ENCODE results near the gene MERTK.

Gene MERTK

GRCh38 chr2:111986116-111986900 is 87.9 kb downstream of the MERTK start:
- H3K27me3 ChIP-seq (ENCODE audit: control insufficient read depth, low read length): 0 out of 2 replicates have a peak, but pooled peaks cover 2% of the 10 kb centered on the region
- no peak overlapping the region for H3K4me2 ChIP-seq (ENCODE audit: low read length)
- no peak overlapping the region for H3K4me3 ChIP-seq (ENCODE audit: low read length)
- H3F3A ChIP-seq (ENCODE audit: control insufficient read depth, insufficient read depth): no peaks in the 10 kb centered on the region
- no peaks in the 10 kb centered on the region for H3K4me1 ChIP-seq (ENCODE audit: control insufficient read depth, low read length)
- no peak overlapping the region for H3K27ac ChIP-seq (ENCODE audit: low read depth, low read length)
- no peaks in the 10 kb centered on the region for H3K79me2 ChIP-seq (ENCODE audit: control insufficient read depth, low read length)
- no peaks in the 10 kb centered on the region for H3K9me3 ChIP-seq (ENCODE audit: control insufficient read depth, insufficient read depth, low read length)
- no peaks in the 10 kb centered on the region for H4K20me1 ChIP-seq (ENCODE audit: control insufficient read depth, insufficient read depth, low read depth, low read length)
- no peaks in the 10 kb centered on the region for H3K9me2 ChIP-seq (replicated peaks; ENCODE audit: control insufficient read depth, low read length)
- no peak for TF ChIP-seq EZH2phosphoT487 (IDR thresholded peaks at IDR 0.05; ENCODE audit: borderline replicate concordance, low read length)
- TF ChIP-seq, protein P1, sequence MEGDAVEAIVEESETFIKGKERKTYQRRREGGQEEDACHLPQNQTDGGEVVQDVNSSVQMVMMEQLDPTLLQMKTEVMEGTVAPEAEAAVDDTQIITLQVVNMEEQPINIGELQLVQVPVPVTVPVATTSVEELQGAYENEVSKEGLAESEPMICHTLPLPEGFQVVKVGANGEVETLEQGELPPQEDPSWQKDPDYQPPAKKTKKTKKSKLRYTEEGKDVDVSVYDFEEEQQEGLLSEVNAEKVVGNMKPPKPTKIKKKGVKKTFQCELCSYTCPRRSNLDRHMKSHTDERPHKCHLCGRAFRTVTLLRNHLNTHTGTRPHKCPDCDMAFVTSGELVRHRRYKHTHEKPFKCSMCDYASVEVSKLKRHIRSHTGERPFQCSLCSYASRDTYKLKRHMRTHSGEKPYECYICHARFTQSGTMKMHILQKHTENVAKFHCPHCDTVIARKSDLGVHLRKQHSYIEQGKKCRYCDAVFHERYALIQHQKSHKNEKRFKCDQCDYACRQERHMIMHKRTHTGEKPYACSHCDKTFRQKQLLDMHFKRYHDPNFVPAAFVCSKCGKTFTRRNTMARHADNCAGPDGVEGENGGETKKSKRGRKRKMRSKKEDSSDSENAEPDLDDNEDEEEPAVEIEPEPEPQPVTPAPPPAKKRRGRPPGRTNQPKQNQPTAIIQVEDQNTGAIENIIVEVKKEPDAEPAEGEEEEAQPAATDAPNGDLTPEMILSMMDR (IDR thresholded peaks at IDR 0.05; ENCODE audit: low read depth, low read length, poor library complexity, severe bottlenecking): no peak
- H3K36me3 ChIP-seq (ENCODE audit: control insufficient read depth, low read length): no peaks in the 10 kb centered on the region

DNA sequence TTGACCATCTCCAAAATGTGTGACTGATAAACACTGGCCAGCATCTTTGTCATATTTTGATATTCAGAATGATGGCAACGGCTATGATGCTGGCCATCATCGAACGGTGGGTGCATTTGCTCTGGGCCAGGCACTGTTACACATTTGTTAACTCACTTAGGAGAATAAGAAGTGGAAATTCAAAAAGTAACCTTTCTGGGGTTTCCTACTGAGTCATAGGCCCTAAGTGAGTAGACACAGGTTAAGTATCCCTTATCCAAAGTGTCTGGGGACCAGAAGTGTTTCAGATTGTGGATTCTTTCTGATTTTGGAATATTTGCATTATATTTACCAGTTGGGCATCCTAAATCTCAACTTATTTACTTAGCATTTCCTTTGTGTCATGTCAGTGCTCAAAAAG is 92.0 kb downstream of the MERTK start:
- H3K9me3 ChIP-seq (ENCODE audit: control insufficient read depth, insufficient read depth, low read length): no peaks in the 10 kb centered on the region
- no peaks in the 10 kb centered on the region for H3F3A ChIP-seq (ENCODE audit: control insufficient read depth, insufficient read depth)
- H3K4me3 ChIP-seq (ENCODE audit: low read length): no peak overlapping the region
- H3K36me3 ChIP-seq (ENCODE audit: control insufficient read depth, low read length): no peaks in the 10 kb centered on the region
- H3K27ac ChIP-seq (ENCODE audit: low read depth, low read length): no peak overlapping the region
- H3K4me1 ChIP-seq (ENCODE audit: control insufficient read depth, low read length): no peaks in the 10 kb centered on the region
- TF ChIP-seq EZH2phosphoT487 (IDR thresholded peaks at IDR 0.05; ENCODE audit: borderline replicate concordance, low read length): no peak
- TF ChIP-seq, protein P1 (IDR thresholded peaks at IDR 0.05; ENCODE audit: low read depth, low read length, poor library complexity, severe bottlenecking): no peak
- no peaks in the 10 kb centered on the region for H3K79me2 ChIP-seq (ENCODE audit: control insufficient read depth, low read length)
- peaks cover 4% of the 10 kb centered on the region; the same call in 1 of the 2 replicates for H3K27me3 ChIP-seq (ENCODE audit: control insufficient read depth, low read length)
- H3K4me2 ChIP-seq (ENCODE audit: low read length): no peak overlapping the region
- H3K9me2 ChIP-seq (replicated peaks; ENCODE audit: control insufficient read depth, low read length): no peaks in the 10 kb centered on the region
- H4K20me1 ChIP-seq (ENCODE audit: control insufficient read depth, insufficient read depth, low read depth, low read length): no peaks in the 10 kb centered on the region

DNA sequence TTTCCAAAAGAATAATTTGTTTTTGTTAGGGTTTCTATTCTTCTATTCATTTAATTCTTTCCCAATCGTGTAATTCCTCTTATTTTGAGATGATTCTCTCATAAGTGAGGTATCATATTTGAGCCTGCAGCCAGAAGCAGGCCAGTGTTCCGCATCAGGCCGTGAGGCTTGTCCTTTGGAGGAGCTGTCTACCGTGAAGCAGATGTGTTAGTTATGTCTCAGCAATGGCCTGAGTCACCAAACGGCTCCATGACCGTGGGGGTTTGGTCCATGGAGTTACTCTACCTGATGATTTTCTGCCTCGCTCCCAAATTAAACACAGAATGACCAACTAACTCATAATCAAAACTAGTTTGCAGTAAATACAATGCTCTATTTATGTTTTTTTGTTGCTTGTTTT is 92.4 kb downstream of the MERTK start:
- no peaks in the 10 kb centered on the region for H3K4me1 ChIP-seq (ENCODE audit: control insufficient read depth, low read length)
- H3K9me2 ChIP-seq (replicated peaks; ENCODE audit: control insufficient read depth, low read length): no peaks in the 10 kb centered on the region
- no peaks in the 10 kb centered on the region for H3K36me3 ChIP-seq (ENCODE audit: control insufficient read depth, low read length)
- H3K9me3 ChIP-seq (ENCODE audit: control insufficient read depth, insufficient read depth, low read length): no peaks in the 10 kb centered on the region
- no peaks in the 10 kb centered on the region for H3F3A ChIP-seq (ENCODE audit: control insufficient read depth, insufficient read depth)
- TF ChIP-seq, protein P1 (IDR thresholded peaks at IDR 0.05; ENCODE audit: low read depth, low read length, poor library complexity, severe bottlenecking): no peak
- no peak for TF ChIP-seq EZH2phosphoT487 (IDR thresholded peaks at IDR 0.05; ENCODE audit: borderline replicate concordance, low read length)
- peaks cover 4% of the 10 kb centered on the region; the same call in 1 of the 2 replicates for H3K27me3 ChIP-seq (ENCODE audit: control insufficient read depth, low read length)
- no peaks in the 10 kb centered on the region for H4K20me1 ChIP-seq (ENCODE audit: control insufficient read depth, insufficient read depth, low read depth, low read length)
- H3K79me2 ChIP-seq (ENCODE audit: control insufficient read depth, low read length): no peaks in the 10 kb centered on the region
- H3K4me3 ChIP-seq (ENCODE audit: low read length): no peak overlapping the region
- no peak overlapping the region for H3K4me2 ChIP-seq (ENCODE audit: low read length)
- H3K27ac ChIP-seq (ENCODE audit: low read depth, low read length): no peak overlapping the region

All from DOHH2 (cell line).